Transverse colon (tissue), 4 donors: ENCODE data around the gene SLC5A1. TPM values are rescaled to one million over a fixed set of nuclear protein-coding genes. Genes with fewer than 3 reads are reported as not detected.

Experiments used
- DNase-seq: peaks from one replicate; pipeline ENCODE4 v3.0.0-alpha.2; 2019
- H3K27ac ChIP-seq, 4 donors: fragments of 200-600 bp; sonication (generic); 2 replicates each; pipeline ENCODE4 v1.5.1; 2016 to 2018; ENCODE audit warnings: inconsistent platforms in 4 of 4
- H3K27me3 ChIP-seq: fragments of 200-600 bp; sonication (generic); 2 replicates; pipeline ENCODE4 v1.5.1; 2017; ENCODE audit warnings: inconsistent platforms
- H3K36me3 ChIP-seq, 4 donors: fragments of 200-600 bp; sonication (generic); 2 replicates each; pipeline ENCODE4 v1.5.1; 2017 to 2019; ENCODE audit warnings: inconsistent platforms in 4 of 4
- H3K4me1 ChIP-seq, 4 donors: fragments of 200-600 bp; sonication (generic); 2 replicates each; pipeline ENCODE4 v1.5.1; 2017 to 2020; ENCODE audit warnings: inconsistent platforms in 4 of 4
- H3K4me3 ChIP-seq, 4 donors: fragments of 200-600 bp; sonication (generic); 1 replicate in 1 of 4; 2 replicates in 3 of 4; pipeline versions ENCODE4 v1.5.1 to v1.6.1; 2017 to 2019; ENCODE audit warnings: inconsistent platforms in 4 of 4
- H3K9me3 ChIP-seq, 2 donors: fragments of 200-600 bp; sonication (generic); 2 replicates each; pipeline ENCODE4 v1.5.1; 2017 to 2019; ENCODE audit warnings: inconsistent platforms in 2 of 2
- EP300 ChIP-seq: sonication (generic); formaldehyde crosslinking; IDR thresholded peaks from one replicate; pipeline ENCODE4 v1.6.1; 2017; ENCODE audit warnings: antibody characterized with exemption, low read depth
- POLR2A ChIP-seq: fragments of 450-650 bp; IDR thresholded peaks from one replicate; pipeline ENCODE4 v1.6.1; 2016; ENCODE audit warnings: antibody characterized with exemption, mild to moderate bottlenecking, moderate library complexity
- POLR2AphosphoS5 ChIP-seq, 3 donors: sonication (generic); formaldehyde crosslinking; IDR thresholded peaks; one replicate each; pipeline ENCODE4 v1.6.1; 2016; ENCODE audit warnings: antibody characterized with exemption in 3 of 3
- WGBS, 2 donors: methylation state at CpG; one replicate each; pipeline ENCODE4 v1.1.5; 2018; ENCODE audit warnings: low coverage in 1 of 2; 5-methylcytosine and 5-hydroxymethylcytosine counted together
- in situ Hi-C, 4 donors: fragments of 200-750 bp; cut with MboI; loops; one replicate each; pipeline versions ENCODE4 v1.15.0 to v1.15.1; 2017; ENCODE audit warnings: low sequenced_read_pairs in 3 of 4, low pct_ligation_motif_present in 1 of 4, low pct_unique_long_range_greater_than_20kb in 1 of 4
- intact Hi-C: fragments of 100-400 bp; cut with DNase I; formaldehyde crosslinking; loops from one replicate; pipeline ENCODE4 v1.15.1; 2023; ENCODE audit warnings: low total_unique reads
- total RNA-seq, 4 donors: library from RNA; depleted of rRNA; stranded (reverse); fragments of >200 nt; gene quantifications; one replicate each; pipeline ENCODE4 v1.1.0, GENCODE V29; 2016
- TF ChIP-seq, protein P1 (sequence below), 5 experiments: fragments of 200-600 bp in 3 of 5; fragments of 450-650 bp in 2 of 5; sonication (generic) in 3 of 5; IDR thresholded peaks; 1 replicate in 2 of 5; 2 replicates in 3 of 5; pipeline ENCODE4 v1.5.1; 2016 to 2017; ENCODE audit warnings: antibody characterized with exemption in 5 of 5, inconsistent platforms in 3 of 5, mild to moderate bottlenecking in 2 of 5, moderate library complexity in 1 of 5

SLC5A1 gene
- total RNA-seq, 4 donors from 2014 or later = 25.5 to 145 (median 83.2) TPM

DNA sequence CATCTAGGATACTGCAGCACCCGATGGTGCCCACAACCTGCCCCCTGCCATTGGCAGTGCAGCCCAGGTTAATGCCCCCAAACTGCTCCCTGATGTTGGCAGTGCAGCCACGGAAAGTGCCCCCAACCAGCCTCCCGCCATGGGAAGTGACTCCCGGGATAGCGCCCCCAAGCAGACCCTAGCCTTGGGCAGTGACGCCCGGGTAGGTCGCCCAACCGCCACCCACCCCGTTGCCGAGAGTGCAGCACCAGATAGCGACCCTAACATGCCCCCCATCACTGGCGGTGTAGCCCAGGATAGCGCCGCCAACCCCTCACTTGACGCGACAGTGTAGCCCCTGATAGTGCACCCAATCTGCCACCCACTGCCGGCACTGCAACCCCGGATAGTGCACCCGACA lies 77.5 kb downstream of the SLC5A1 start:
- WGBS, 2 donors = 91% methylated on average over 14 of the region's 20 CpGs; no CpG with 5 or more reads in 1 of the 2 donors
- Histone ChIP-seq H3K27ac (no peak overlapping the region), H3K4me1 (no peaks in the 10 kb centered on the region), H3K9me3 (no peaks in the 10 kb centered on the region), H3K36me3 (no peaks in the 10 kb centered on the region), H3K4me3 (no peak overlapping the region), H3K27me3 (no peaks in the 10 kb centered on the region)
- in situ Hi-C loops (no loop called here), intact Hi-C loops (no loop called here)
- TF ChIP-seq POLR2A (no peak), EP300 (no peak), POLR2AphosphoS5 (IDR thresholded peaks at IDR 0.05) (no peak)
- TF ChIP-seq, protein P1, sequence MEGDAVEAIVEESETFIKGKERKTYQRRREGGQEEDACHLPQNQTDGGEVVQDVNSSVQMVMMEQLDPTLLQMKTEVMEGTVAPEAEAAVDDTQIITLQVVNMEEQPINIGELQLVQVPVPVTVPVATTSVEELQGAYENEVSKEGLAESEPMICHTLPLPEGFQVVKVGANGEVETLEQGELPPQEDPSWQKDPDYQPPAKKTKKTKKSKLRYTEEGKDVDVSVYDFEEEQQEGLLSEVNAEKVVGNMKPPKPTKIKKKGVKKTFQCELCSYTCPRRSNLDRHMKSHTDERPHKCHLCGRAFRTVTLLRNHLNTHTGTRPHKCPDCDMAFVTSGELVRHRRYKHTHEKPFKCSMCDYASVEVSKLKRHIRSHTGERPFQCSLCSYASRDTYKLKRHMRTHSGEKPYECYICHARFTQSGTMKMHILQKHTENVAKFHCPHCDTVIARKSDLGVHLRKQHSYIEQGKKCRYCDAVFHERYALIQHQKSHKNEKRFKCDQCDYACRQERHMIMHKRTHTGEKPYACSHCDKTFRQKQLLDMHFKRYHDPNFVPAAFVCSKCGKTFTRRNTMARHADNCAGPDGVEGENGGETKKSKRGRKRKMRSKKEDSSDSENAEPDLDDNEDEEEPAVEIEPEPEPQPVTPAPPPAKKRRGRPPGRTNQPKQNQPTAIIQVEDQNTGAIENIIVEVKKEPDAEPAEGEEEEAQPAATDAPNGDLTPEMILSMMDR (IDR thresholded peaks at IDR 0.05) = no peak
- no peak for DNase-seq

DNA sequence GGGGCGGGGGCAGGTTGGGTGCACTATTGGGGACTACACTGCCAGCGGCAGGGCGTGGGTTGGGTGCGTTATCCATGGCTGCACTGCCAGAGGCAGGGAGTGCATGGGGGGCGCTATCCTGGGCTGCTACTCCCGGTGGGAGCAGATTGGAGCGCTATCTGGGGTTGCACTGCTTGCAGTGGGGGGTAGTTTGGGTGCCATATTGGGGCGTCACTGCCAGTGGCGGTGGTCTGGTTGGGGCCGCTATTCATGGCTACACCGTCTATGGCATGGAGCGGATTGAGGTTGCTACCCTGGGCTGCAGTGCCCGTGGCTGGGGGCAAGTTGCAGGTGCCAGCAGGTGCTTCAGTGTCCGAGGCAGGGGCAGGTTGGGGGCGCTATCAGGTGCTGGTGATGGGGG lies 79.8 kb downstream of the SLC5A1 start:
- H3K4me3 ChIP-seq = no peak overlapping the region
- TF ChIP-seq POLR2A (no peak), POLR2AphosphoS5 (IDR thresholded peaks at IDR 0.05) (no peak), EP300 (no peak)
- TF ChIP-seq, protein P1 (IDR thresholded peaks at IDR 0.05) = no peak
- no peaks in the 10 kb centered on the region for H3K36me3 ChIP-seq
- in situ Hi-C loops = no loop called here
- WGBS, 2 donors = 86% methylated on average over 15 of the region's 15 CpGs; no CpG with 5 or more reads in 1 of the 2 donors
- no peaks in the 10 kb centered on the region for H3K9me3 ChIP-seq
- H3K27me3 ChIP-seq = no peaks in the 10 kb centered on the region
- DNase-seq = no peak
- no peak overlapping the region for H3K27ac ChIP-seq
- intact Hi-C loops = no loop called here
- H3K4me1 ChIP-seq = no peaks in the 10 kb centered on the region

DNA sequence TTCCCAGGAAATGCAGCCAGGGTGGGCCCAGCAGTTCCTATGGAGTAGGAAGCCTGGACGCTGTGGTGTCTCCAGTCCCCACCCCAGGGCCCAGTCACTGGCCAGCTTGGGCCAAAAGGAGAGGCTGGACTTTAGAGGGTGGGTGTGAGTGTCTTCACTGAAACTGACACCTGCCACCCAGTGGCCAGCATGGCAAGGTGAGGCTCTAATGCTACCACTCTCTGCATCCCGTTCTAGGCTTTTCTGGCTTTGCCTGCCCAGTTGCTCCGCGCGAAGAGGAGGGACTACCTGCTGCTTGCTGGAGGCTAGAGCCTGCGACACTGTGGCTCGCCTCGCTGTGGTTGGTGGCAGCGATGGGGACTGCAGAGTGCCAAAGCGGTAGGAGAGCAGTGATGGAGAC lies 80.6 kb downstream of the SLC5A1 start:
- intact Hi-C loops = no loop called here
- Histone ChIP-seq H3K36me3 (no peaks in the 10 kb centered on the region), H3K27me3 (no peaks in the 10 kb centered on the region), H3K4me1 (no peaks in the 10 kb centered on the region), H3K4me3 (no peak overlapping the region), H3K9me3 (no peaks in the 10 kb centered on the region), H3K27ac (no peak overlapping the region)
- no peak for DNase-seq
- TF ChIP-seq POLR2AphosphoS5 (IDR thresholded peaks at IDR 0.05) = no peak
- TF ChIP-seq EP300 = no peak
- TF ChIP-seq, protein P1 (IDR thresholded peaks at IDR 0.05) = peak in 1 of 5 experiments; percentile 10
- no peak for TF ChIP-seq POLR2A
- in situ Hi-C loops = no loop called here
- 76 to 86% methylated on average over 4 to 9 of the region's 10 CpGs for WGBS, 2 donors

DNA sequence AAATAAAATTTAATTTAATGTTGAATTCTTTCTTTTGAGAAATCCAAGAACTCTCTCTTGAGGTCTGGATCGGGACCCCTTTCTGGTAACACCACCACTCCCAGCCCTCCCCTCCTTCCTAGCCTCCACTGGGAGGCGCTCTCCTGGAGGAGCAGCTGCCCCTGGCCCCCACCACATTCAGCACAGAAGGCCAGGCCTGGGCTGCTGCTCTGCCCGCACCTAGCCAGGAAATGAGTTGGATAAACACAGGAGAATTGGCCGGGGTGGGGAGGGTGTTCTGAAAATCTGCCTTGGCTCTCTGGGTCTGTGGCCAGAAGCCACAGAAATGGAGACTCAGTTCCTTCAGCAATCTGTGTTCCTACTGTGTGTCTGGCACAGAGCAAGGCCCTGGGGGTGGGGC lies 84.8 kb downstream of the SLC5A1 start:
- H3K27ac ChIP-seq = no peak overlapping the region
- in situ Hi-C loops (no loop called here), intact Hi-C loops (no loop called here)
- no peaks in the 10 kb centered on the region for H3K36me3 ChIP-seq
- H3K4me1 ChIP-seq = no peaks in the 10 kb centered on the region
- H3K27me3 ChIP-seq = no peaks in the 10 kb centered on the region
- no peak overlapping the region for H3K4me3 ChIP-seq
- 83 to 100% methylated on average over 1 to 4 of the region's 4 CpGs for WGBS, 2 donors
- no peaks in the 10 kb centered on the region for H3K9me3 ChIP-seq
- no peak for TF ChIP-seq POLR2AphosphoS5 (IDR thresholded peaks at IDR 0.05)
- TF ChIP-seq, protein P1 (IDR thresholded peaks at IDR 0.05) = no peak
- no peak for DNase-seq
